Fibroblast of lung (primary cell): ENCODE results near the gene RBBP9. TPM values are rescaled to one million over a fixed set of nuclear protein-coding genes. Genes with fewer than 3 reads are reported as not detected.
A peak's percentile ranks its signal among the peaks of the same experiment; 100 is the strongest.

Experiments used
- DNase-seq, 2 donors: peaks; one replicate each; pipeline versions ENCODE4 v3.0.0 to v3.0.0-alpha.2; 2010; ENCODE audit warnings: low read depth in 2 of 2
- H2AFZ ChIP-seq: 2 replicates; pipeline ENCODE4 v1.5.1; 2012; ENCODE audit warnings: low read length, control low read depth, inconsistent platforms
- H3K27ac ChIP-seq: 2 replicates; pipeline ENCODE4 v1.5.1; 2011; ENCODE audit warnings: low read length, control low read depth; ENCODE audit not compliant: insufficient read depth
- H3K27me3 ChIP-seq: 2 replicates; pipeline ENCODE4 v1.5.1; 2011; ENCODE audit warnings: mild to moderate bottlenecking, low read length; ENCODE audit not compliant: control insufficient read depth, insufficient read depth
- H3K36me3 ChIP-seq: 2 replicates; pipeline ENCODE4 v1.5.1; 2011; ENCODE audit warnings: low read length; ENCODE audit not compliant: control insufficient read depth, insufficient read depth
- H3K4me1 ChIP-seq: 2 replicates; pipeline ENCODE4 v1.5.1; 2011; ENCODE audit warnings: low read length; ENCODE audit not compliant: control insufficient read depth, insufficient read depth; ENCODE audit errors: extremely low read depth
- H3K4me2 ChIP-seq: 2 replicates; pipeline ENCODE4 v1.5.1; 2011; ENCODE audit warnings: low read length, control low read depth; ENCODE audit not compliant: insufficient read depth; ENCODE audit errors: extremely low read depth
- H3K4me3 ChIP-seq, 4 experiments: fragments of 200-600 bp in 1 of 4; sonication (generic) in 1 of 4; replicated peaks in 1 of 4; 2 replicates each; pipeline ENCODE4 v1.5.1; 2011 to 2016; ENCODE audit warnings: low read length in 4 of 4, low read depth in 3 of 4, mild to moderate bottlenecking in 3 of 4, control low read depth in 2 of 4, inconsistent platforms in 1 of 4, mixed read lengths in 1 of 4; ENCODE audit not compliant: insufficient read depth in 1 of 4; ENCODE audit errors: control extremely low read depth in 1 of 4
- H3K79me2 ChIP-seq: 2 replicates; pipeline ENCODE4 v1.5.1; 2012; ENCODE audit warnings: mild to moderate bottlenecking, low read length, inconsistent platforms; ENCODE audit not compliant: control insufficient read depth, insufficient read depth
- H3K9ac ChIP-seq: 2 replicates; pipeline ENCODE4 v1.5.1; 2011; ENCODE audit warnings: mild to moderate bottlenecking, low read length, control low read depth; ENCODE audit not compliant: insufficient read depth
- H3K9me3 ChIP-seq: 2 replicates; pipeline ENCODE4 v1.5.1; 2012; ENCODE audit warnings: low read depth, low read length; ENCODE audit not compliant: control insufficient read depth, insufficient read depth
- H4K20me1 ChIP-seq: 2 replicates; pipeline ENCODE4 v1.5.1; 2011; ENCODE audit warnings: low read length; ENCODE audit not compliant: control insufficient read depth, insufficient read depth; ENCODE audit errors: extremely low read depth
- EZH2 ChIP-seq: IDR thresholded peaks from 2 replicates; pipeline ENCODE4 v1.5.1; 2012; ENCODE audit warnings: low read length, control low read depth, mild to moderate bottlenecking; ENCODE audit errors: missing control alignments
- polyA plus RNA-seq, 2 donors: library from polyadenylated mRNA; depleted of rRNA in 1 of 2; stranded (reverse) in 1 of 2; unstranded in 1 of 2; fragments of >200 nt; gene quantifications; 2 replicates each; pipeline ENCODE4 v1.2.1, GENCODE V29; 2011 to 2012; ENCODE audit warnings: missing spikeins in 1 of 2
- total RNA-seq: library from RNA; depleted of rRNA; stranded (reverse); fragments of >200 nt; gene quantifications from 2 replicates; pipeline ENCODE4 v1.2.1, GENCODE V29; 2014
- TF ChIP-seq, protein P1 (sequence below), 2 donors: IDR thresholded peaks in 1 of 2; conservative IDR thresholded peaks in 1 of 2; 1 replicate in 1 of 2; 2 replicates in 1 of 2; pipeline ENCODE4 v1.5.1; 2011 to 2012; ENCODE audit warnings: low read length in 2 of 2, control low read depth in 1 of 2, inconsistent platforms in 1 of 2, low read depth in 1 of 2, mild to moderate bottlenecking in 1 of 2

The RBBP9 gene
- total and polyA plus RNA-seq, 2 donors (not counting 1 experiment from before 2014, with no cell fraction given), result 19.0 to 19.2 TPM

- no peak for TF ChIP-seq EZH2
- TF ChIP-seq, protein P1, sequence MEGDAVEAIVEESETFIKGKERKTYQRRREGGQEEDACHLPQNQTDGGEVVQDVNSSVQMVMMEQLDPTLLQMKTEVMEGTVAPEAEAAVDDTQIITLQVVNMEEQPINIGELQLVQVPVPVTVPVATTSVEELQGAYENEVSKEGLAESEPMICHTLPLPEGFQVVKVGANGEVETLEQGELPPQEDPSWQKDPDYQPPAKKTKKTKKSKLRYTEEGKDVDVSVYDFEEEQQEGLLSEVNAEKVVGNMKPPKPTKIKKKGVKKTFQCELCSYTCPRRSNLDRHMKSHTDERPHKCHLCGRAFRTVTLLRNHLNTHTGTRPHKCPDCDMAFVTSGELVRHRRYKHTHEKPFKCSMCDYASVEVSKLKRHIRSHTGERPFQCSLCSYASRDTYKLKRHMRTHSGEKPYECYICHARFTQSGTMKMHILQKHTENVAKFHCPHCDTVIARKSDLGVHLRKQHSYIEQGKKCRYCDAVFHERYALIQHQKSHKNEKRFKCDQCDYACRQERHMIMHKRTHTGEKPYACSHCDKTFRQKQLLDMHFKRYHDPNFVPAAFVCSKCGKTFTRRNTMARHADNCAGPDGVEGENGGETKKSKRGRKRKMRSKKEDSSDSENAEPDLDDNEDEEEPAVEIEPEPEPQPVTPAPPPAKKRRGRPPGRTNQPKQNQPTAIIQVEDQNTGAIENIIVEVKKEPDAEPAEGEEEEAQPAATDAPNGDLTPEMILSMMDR (conservative IDR thresholded peaks at IDR 0.05 in 1 of 2, IDR thresholded peaks at IDR 0.05 in 1 of 2; ENCODE audit: low read depth in 1 of 2, low read length in 2 of 2), result no peak
- H3K9ac ChIP-seq, result no peak overlapping the region
Observed at GRCh38 chr20:18496042-18496441, 983 bp downstream of the RBBP9 start.

DNA sequence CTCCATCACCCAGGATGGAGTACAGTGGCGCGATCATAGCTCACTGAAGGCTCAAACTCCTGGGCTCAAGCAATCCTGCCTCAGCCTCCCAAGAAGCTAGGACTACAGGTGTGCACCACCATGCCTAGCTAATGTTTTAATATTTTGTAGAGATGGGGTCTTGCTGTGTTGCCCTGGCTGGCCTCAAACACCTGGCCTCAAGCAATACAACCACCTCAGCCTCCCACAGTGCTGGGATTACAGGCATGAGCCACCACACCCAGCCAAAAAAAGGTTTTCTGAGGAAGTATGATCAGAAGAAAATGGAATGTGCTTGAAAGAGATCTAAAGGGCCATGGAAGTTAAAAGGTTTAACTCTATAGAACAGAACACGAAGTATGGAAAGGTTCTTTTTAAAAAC is 8.7 kb downstream of the RBBP9 start:
- Histone ChIP-seq H4K20me1 (no peaks in the 10 kb centered on the region), H2AFZ (no peak overlapping the region), H3K27me3 (no peaks in the 10 kb centered on the region), H3K9me3 (no peaks in the 10 kb centered on the region), H3K4me1 (no peaks in the 10 kb centered on the region), H3K4me3 (no peak overlapping the region), H3K36me3 (no peaks in the 10 kb centered on the region), H3K27ac (no peak overlapping the region), H3K9ac (no peak overlapping the region), H3K79me2 (no peaks in the 10 kb centered on the region), H3K4me2 (no peak overlapping the region)
- no peak for TF ChIP-seq EZH2
- TF ChIP-seq, protein P1 (conservative IDR thresholded peaks at IDR 0.05 in 1 of 2, IDR thresholded peaks at IDR 0.05 in 1 of 2; ENCODE audit: low read depth in 1 of 2, low read length in 2 of 2), result no peak
- no peak for DNase-seq

More at GRCh38 chr20:18496042-18496441, 983 bp downstream of the RBBP9 start:
- Histone ChIP-seq H4K20me1 (no peaks in the 10 kb centered on the region), H3K27me3 (no peaks in the 10 kb centered on the region), H3K9me3 (no peaks in the 10 kb centered on the region), H3K4me2 (peak overlapping the region; percentile 90), H3K4me1 (peaks cover 3% of the 10 kb centered on the region), H3K27ac (no peak overlapping the region), H3K4me3 (peak overlapping the region; percentile 56 to 96 (median 78)), H3K79me2 (no peaks in the 10 kb centered on the region), H3K36me3 (no peaks in the 10 kb centered on the region), H2AFZ (peak overlapping the region; percentile 94)
- DNase-seq, result peak in 1 of 2 donors; percentile 6

DNA sequence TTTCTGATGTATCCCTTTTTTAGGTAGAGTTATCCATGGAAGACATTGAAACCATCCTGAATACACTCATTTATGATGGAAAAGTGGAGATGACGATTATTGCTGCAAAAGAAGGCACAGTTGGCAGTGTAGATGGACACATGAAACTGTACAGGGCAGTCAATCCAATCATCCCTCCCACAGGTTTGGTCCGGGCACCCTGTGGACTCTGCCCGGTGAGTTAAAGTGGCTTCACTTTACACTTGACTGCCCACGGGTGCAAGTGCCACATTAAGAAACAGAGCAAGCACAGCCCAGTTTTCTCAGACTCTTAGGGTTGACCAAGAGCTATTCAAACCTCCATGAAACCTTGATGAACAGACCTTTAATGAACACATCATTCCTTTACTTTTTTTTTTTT is 15.4 kb downstream of the RBBP9 start:
- H3K36me3 ChIP-seq, result peaks cover 3% of the 10 kb centered on the region
- H3K4me3 ChIP-seq, result no peak overlapping the region
- H3K4me1 ChIP-seq, result no peaks in the 10 kb centered on the region
- H3K9ac ChIP-seq, result no peak overlapping the region
- no peak for DNase-seq
- H3K27ac ChIP-seq, result no peak overlapping the region
- no peaks in the 10 kb centered on the region for H3K9me3 ChIP-seq
- H2AFZ ChIP-seq, result no peak overlapping the region
- TF ChIP-seq EZH2, result no peak
- TF ChIP-seq, protein P1 (conservative IDR thresholded peaks at IDR 0.05 in 1 of 2, IDR thresholded peaks at IDR 0.05 in 1 of 2; ENCODE audit: low read depth in 1 of 2, low read length in 2 of 2), result no peak
- H3K4me2 ChIP-seq, result no peak overlapping the region
- H3K79me2 ChIP-seq, result no peaks in the 10 kb centered on the region
- no peaks in the 10 kb centered on the region for H4K20me1 ChIP-seq
- no peaks in the 10 kb centered on the region for H3K27me3 ChIP-seq
